GM21825 (cell line): ENCODE results near the gene ZDHHC5.
"Not testable (repeated sequence)": the region's sequence is repeated elsewhere in the genome, so short reads cannot be mapped to it uniquely, and the experiment has no call there.

Source experiments
- ATAC-seq: cut with Tn5 transposase; IDR thresholded peaks from one replicate; pipeline ENCODE4 v1.9.1; 2021; ENCODE audit warnings: mild to moderate bottlenecking, moderate library complexity; ENCODE audit not compliant: unreplicated experiment

ZDHHC5 gene

GRCh38 chr11:57663975-57664374 is 3.9 kb upstream of the ZDHHC5 start:
- no peak for ATAC-seq

GRCh38 chr11:57667117-57667735 is 688 bp upstream of the ZDHHC5 start:
- ATAC-seq: peak; percentile 57

- ATAC-seq: peak; percentile 3
Measured at GRCh38 chr11:57668434-57668782, 494 bp downstream of the ZDHHC5 start.

- no peak for ATAC-seq
Measured at GRCh38 chr11:57674251-57674650, 6.3 kb downstream of the ZDHHC5 start.

GRCh38 chr11:57675176-57675941 is 7.4 kb downstream of the ZDHHC5 start:
- no peak for ATAC-seq

GRCh38 chr11:57679396-57679795 is 11.5 kb downstream of the ZDHHC5 start:
- no peak for ATAC-seq

GRCh38 chr11:57680552-57680874 is 12.6 kb downstream of the ZDHHC5 start:
- no peak for ATAC-seq

- ATAC-seq: no peak
Measured at GRCh38 chr11:57681168-57681567, 13.3 kb downstream of the ZDHHC5 start.

GRCh38 chr11:57690474-57690873 is 22.6 kb downstream of the ZDHHC5 start:
- ATAC-seq: not testable (repeated sequence)

GRCh38 chr11:57698843-57699365 is 31.0 kb downstream of the ZDHHC5 start:
- ATAC-seq: no peak

- ATAC-seq: no peak
Measured at GRCh38 chr11:57699813-57700212, 31.9 kb downstream of the ZDHHC5 start.

GRCh38 chr11:57700425-57700824 is 32.5 kb downstream of the ZDHHC5 start:
- no peak for ATAC-seq

GRCh38 chr11:57703341-57703740 is 35.4 kb downstream of the ZDHHC5 start:
- no peak for ATAC-seq

GRCh38 chr11:57704932-57705331 is 37.0 kb downstream of the ZDHHC5 start:
- ATAC-seq: no peak

GRCh38 chr11:57705432-57705831 is 37.5 kb downstream of the ZDHHC5 start:
- not testable (repeated sequence) for ATAC-seq

GRCh38 chr11:57709802-57710367 is 42.0 kb downstream of the ZDHHC5 start:
- no peak for ATAC-seq

- peak; percentile 42 for ATAC-seq
Measured at GRCh38 chr11:57711414-57712255, 43.7 kb downstream of the ZDHHC5 start, which contains the start of gene MED19. Gene MED19, minus strand, starts transcription at chr11:57712215. Its CDS starts 36 bp downstream, at chr11:57712179.

- ATAC-seq: peak; percentile 93
Measured at GRCh38 chr11:57712256-57713150, 44.6 kb downstream of the ZDHHC5 start, which contains the start of gene TMX2. Gene TMX2, plus strand, starts transcription at chr11:57712593. Its CDS starts 26 bp downstream, at chr11:57712619.

- no peak for ATAC-seq
Measured at GRCh38 chr11:57713835-57714234, 45.9 kb downstream of the ZDHHC5 start.

- not testable (repeated sequence) for ATAC-seq
Measured at GRCh38 chr11:57716726-57717125, 48.8 kb downstream of the ZDHHC5 start.
